ENCODE data around the gene PITPNC1. TPM values are rescaled to one million over a fixed set of nuclear protein-coding genes. Genes with fewer than 3 reads are reported as not detected.

The PITPNC1 gene
- total RNA-seq, 1 experiment from 2014 or later = 37.5 TPM

- H2BK20ac ChIP-seq (ENCODE audit: low read depth, low read length, poor library complexity, severe bottlenecking) = no peak overlapping the region
- no peak overlapping the region for H3K56ac ChIP-seq (ENCODE audit: insufficient read length, low read depth, low read length)
- H3K4ac ChIP-seq (ENCODE audit: low read depth, low read length) = no peak overlapping the region
- Mint-ChIP-seq H3K9me3 (no peaks in the 10 kb centered on the region), H3K4me3 (no peak overlapping the region), H3K36me3 (ENCODE audit: insufficient read depth in 1 of 3, low read depth in 3 of 3) (no peaks in the 10 kb centered on the region), H3K4me1 (peaks cover 20 to 25% of the 10 kb centered on the region in 2 experiments), H3K27ac (no peak overlapping the region), H3K27me3 (ENCODE audit: low read depth) (no peaks in the 10 kb centered on the region)
- H2BK12ac ChIP-seq (ENCODE audit: insufficient read length, low read depth, low read length) = no peak overlapping the region
- H2AK5ac ChIP-seq (ENCODE audit: insufficient read length, low read length) = no peak overlapping the region
- H2AFZ ChIP-seq (ENCODE audit: low read length) = no peak overlapping the region
- H2BK5ac ChIP-seq (ENCODE audit: insufficient read length, low read length) = no peak overlapping the region
- no peak overlapping the region for H3K18ac ChIP-seq (ENCODE audit: insufficient read length, low read depth, low read length)
- H3K4me1 ChIP-seq (ENCODE audit: insufficient read depth, low read length) = no peaks in the 10 kb centered on the region
- no peak overlapping the region for H3T11ph ChIP-seq (ENCODE audit: low read length)
- no peaks in the 10 kb centered on the region for H4K20me1 ChIP-seq (ENCODE audit: control insufficient read depth, insufficient read depth, insufficient read length)
- no peak overlapping the region for H4K8ac ChIP-seq (replicated peaks; ENCODE audit: insufficient read length, low read depth, low read length)
- H4K5ac ChIP-seq (ENCODE audit: insufficient read length, low read depth, low read length) = no peak overlapping the region
- H3K27me3 ChIP-seq (ENCODE audit: insufficient read depth, low read length) = no peaks in the 10 kb centered on the region
- H3K79me1 ChIP-seq (ENCODE audit: insufficient read depth, low read depth, low read length, poor library complexity, severe bottlenecking) = no peaks in the 10 kb centered on the region
- H3K9me3 ChIP-seq (ENCODE audit: control insufficient read depth, low read depth, low read length) = no peaks in the 10 kb centered on the region
- H3K23ac ChIP-seq (ENCODE audit: insufficient read length, low read depth, low read length) = no peak overlapping the region
- no peak overlapping the region for H4K91ac ChIP-seq (ENCODE audit: insufficient read length, low read depth, low read length)
- WGBS (ENCODE audit: extremely low coverage, insufficient read length, low lambda C conversion rate) = no CpG with 5 or more reads among the region's 1 CpG
- no peak for DNase-seq
- TF ChIP-seq CTCF (conservative IDR thresholded peaks at IDR 0.05) = no peak
- H3K4me2 ChIP-seq (ENCODE audit: insufficient read depth, insufficient read length, low read length) = no peak overlapping the region
- H3K27ac ChIP-seq (ENCODE audit: insufficient read length, low read depth, low read length) = no peak overlapping the region
- H3K23me2 ChIP-seq (ENCODE audit: insufficient read length, low read depth, low read length, poor library complexity, severe bottlenecking) = peaks cover 7% of the 10 kb centered on the region
- no peak overlapping the region for H3K9ac ChIP-seq (ENCODE audit: extremely low read depth, insufficient read length, low read length)
- no peak overlapping the region for H2BK120ac ChIP-seq (ENCODE audit: low read depth, low read length, poor library complexity, severe bottlenecking)
- H2BK15ac ChIP-seq (ENCODE audit: low read depth, low read length) = no peak overlapping the region
- no peak overlapping the region for H3K14ac ChIP-seq (ENCODE audit: insufficient read depth, low read length)
- no peaks in the 10 kb centered on the region for H3K79me2 ChIP-seq (ENCODE audit: insufficient read depth, low read length)
Observed at GRCh38 chr17:67372751-67373150, 4.3 kb upstream of the PITPNC1 start.

All from H9 (cell line).